Gastrocnemius medialis (tissue), 4 donors: Measurements from ENCODE around the gene LYRM7.

Experiments
- CTCF ChIP-seq, 5 experiments: fragments of 450-650 bp in 3 of 5; fragments of 200-600 bp in 2 of 5; sonication (generic) in 2 of 5; IDR thresholded peaks in 4 of 5; conservative IDR thresholded peaks in 1 of 5; 1 replicate in 4 of 5; 2 replicates in 1 of 5; pipeline ENCODE4 v1.5.1; 2016 to 2019; ENCODE audit warnings: antibody characterized with exemption in 5 of 5, mild to moderate bottlenecking in 3 of 5, moderate library complexity in 3 of 5
- POLR2A ChIP-seq, 2 donors: fragments of 450-650 bp; IDR thresholded peaks; one replicate each; pipeline ENCODE4 v1.6.1; 2017; ENCODE audit warnings: antibody characterized with exemption in 2 of 2, mild to moderate bottlenecking in 2 of 2, moderate library complexity in 2 of 2

- TF ChIP-seq POLR2A (IDR thresholded peaks at IDR 0.05), result no peak
- no peak for TF ChIP-seq CTCF (IDR thresholded peaks at IDR 0.05 in 4 of 5, conservative IDR thresholded peaks at IDR 0.05 in 1 of 5)
Observed at GRCh38 chr5:131150408-131150807, 20.3 kb upstream of the LYRM7 start.
